ENCODE results near the gene ATF7. TPM values are rescaled to one million over a fixed set of nuclear protein-coding genes. Genes with fewer than 3 reads are reported as not detected.

Gene ATF7
- total and polyA plus RNA-seq, 2 of the 13 experiments (the other 11 are each of a cell fraction or from before 2014, with no cell fraction given), result 9.6 to 16.2 TPM

DNA sequence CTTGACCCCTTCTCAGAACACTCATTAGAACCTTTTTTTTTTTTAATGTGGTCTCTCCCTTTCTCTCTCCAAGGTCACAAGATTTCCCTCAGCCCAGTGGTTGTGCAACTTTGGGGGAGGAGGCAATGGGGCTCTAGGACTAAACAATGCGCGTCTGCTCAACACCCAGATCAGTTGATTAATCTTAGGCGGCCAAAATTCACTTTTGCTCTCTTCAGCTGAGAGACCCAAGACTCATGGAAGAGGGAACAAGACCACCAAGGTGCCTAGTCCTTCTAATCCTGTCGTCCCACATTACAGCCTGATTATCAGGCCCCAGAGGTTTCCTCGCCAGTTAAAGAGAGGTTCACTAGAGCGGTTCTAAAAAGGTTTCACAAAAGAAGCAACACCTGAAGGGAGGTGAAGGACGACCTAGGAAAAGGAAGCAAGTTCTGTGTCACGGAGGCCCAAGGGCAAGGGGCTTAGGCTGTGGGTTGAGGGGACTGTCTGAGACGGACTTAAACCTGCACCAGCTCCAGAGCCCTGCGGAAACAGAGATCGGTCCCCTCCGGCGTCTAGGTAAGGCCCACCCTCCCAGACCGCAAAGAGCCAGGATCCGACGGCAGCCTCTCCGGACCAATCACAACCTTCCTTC is 125.9 kb downstream of the ATF7 start (continued):
- TF ChIP-seq, protein P1, sequence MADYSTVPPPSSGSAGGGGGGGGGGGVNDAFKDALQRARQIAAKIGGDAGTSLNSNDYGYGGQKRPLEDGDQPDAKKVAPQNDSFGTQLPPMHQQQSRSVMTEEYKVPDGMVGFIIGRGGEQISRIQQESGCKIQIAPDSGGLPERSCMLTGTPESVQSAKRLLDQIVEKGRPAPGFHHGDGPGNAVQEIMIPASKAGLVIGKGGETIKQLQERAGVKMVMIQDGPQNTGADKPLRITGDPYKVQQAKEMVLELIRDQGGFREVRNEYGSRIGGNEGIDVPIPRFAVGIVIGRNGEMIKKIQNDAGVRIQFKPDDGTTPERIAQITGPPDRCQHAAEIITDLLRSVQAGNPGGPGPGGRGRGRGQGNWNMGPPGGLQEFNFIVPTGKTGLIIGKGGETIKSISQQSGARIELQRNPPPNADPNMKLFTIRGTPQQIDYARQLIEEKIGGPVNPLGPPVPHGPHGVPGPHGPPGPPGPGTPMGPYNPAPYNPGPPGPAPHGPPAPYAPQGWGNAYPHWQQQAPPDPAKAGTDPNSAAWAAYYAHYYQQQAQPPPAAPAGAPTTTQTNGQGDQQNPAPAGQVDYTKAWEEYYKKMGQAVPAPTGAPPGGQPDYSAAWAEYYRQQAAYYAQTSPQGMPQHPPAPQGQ (CRISPR knock-in tag; IDR thresholded peaks at IDR 0.05; ENCODE audit: borderline replicate concordance), result no peak
- TF ChIP-seq, protein P2, sequence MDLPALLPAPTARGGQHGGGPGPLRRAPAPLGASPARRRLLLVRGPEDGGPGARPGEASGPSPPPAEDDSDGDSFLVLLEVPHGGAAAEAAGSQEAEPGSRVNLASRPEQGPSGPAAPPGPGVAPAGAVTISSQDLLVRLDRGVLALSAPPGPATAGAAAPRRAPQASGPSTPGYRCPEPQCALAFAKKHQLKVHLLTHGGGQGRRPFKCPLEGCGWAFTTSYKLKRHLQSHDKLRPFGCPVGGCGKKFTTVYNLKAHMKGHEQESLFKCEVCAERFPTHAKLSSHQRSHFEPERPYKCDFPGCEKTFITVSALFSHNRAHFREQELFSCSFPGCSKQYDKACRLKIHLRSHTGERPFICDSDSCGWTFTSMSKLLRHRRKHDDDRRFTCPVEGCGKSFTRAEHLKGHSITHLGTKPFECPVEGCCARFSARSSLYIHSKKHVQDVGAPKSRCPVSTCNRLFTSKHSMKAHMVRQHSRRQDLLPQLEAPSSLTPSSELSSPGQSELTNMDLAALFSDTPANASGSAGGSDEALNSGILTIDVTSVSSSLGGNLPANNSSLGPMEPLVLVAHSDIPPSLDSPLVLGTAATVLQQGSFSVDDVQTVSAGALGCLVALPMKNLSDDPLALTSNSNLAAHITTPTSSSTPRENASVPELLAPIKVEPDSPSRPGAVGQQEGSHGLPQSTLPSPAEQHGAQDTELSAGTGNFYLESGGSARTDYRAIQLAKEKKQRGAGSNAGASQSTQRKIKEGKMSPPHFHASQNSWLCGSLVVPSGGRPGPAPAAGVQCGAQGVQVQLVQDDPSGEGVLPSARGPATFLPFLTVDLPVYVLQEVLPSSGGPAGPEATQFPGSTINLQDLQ (CRISPR knock-in tag; IDR thresholded peaks at IDR 0.05), result no peak
- no peak for TF ChIP-seq NFE2L1 (CRISPR knock-in tag; IDR thresholded peaks at IDR 0.05; ENCODE audit: borderline replicate concordance)
- TF ChIP-seq IKZF4 (CRISPR knock-in tag; IDR thresholded peaks at IDR 0.05; ENCODE audit: borderline replicate concordance, low read depth, not compliant biosample characterization), result no peak
- TF ChIP-seq ZNF615 (CRISPR knock-in tag; IDR thresholded peaks at IDR 0.05; ENCODE audit: borderline replicate concordance), result no peak
- TF ChIP-seq, protein P3, sequence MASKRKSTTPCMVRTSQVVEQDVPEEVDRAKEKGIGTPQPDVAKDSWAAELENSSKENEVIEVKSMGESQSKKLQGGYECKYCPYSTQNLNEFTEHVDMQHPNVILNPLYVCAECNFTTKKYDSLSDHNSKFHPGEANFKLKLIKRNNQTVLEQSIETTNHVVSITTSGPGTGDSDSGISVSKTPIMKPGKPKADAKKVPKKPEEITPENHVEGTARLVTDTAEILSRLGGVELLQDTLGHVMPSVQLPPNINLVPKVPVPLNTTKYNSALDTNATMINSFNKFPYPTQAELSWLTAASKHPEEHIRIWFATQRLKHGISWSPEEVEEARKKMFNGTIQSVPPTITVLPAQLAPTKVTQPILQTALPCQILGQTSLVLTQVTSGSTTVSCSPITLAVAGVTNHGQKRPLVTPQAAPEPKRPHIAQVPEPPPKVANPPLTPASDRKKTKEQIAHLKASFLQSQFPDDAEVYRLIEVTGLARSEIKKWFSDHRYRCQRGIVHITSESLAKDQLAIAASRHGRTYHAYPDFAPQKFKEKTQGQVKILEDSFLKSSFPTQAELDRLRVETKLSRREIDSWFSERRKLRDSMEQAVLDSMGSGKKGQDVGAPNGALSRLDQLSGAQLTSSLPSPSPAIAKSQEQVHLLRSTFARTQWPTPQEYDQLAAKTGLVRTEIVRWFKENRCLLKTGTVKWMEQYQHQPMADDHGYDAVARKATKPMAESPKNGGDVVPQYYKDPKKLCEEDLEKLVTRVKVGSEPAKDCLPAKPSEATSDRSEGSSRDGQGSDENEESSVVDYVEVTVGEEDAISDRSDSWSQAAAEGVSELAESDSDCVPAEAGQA (IDR thresholded peaks at IDR 0.05; ENCODE audit: low read depth), result no peak
- TF ChIP-seq, protein P3 (CRISPR knock-in tag; IDR thresholded peaks at IDR 0.05; ENCODE audit: borderline replicate concordance), result no peak
- no peak for TF ChIP-seq RBM22 (optimal IDR thresholded peaks at IDR 0.05; ENCODE audit: low read length)
- no peak for TF ChIP-seq ZNF253 (CRISPR knock-in tag; IDR thresholded peaks at IDR 0.05; ENCODE audit: borderline replicate concordance)
- no peak for TF ChIP-seq ZFY (CRISPR knock-in tag; IDR thresholded peaks at IDR 0.05)
- TF ChIP-seq KLF9 (CRISPR knock-in tag; IDR thresholded peaks at IDR 0.05; ENCODE audit: low read depth), result no peak
- no peak for TF ChIP-seq HOXA7 (CRISPR knock-in tag; IDR thresholded peaks at IDR 0.05)
- TF ChIP-seq, protein P4, sequence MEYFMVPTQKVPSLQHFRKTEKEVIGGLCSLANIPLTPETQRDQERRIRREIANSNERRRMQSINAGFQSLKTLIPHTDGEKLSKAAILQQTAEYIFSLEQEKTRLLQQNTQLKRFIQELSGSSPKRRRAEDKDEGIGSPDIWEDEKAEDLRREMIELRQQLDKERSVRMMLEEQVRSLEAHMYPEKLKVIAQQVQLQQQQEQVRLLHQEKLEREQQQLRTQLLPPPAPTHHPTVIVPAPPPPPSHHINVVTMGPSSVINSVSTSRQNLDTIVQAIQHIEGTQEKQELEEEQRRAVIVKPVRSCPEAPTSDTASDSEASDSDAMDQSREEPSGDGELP (IDR thresholded peaks at IDR 0.05; ENCODE audit: borderline replicate concordance, low read depth), result no peak
- TF ChIP-seq, protein P5, sequence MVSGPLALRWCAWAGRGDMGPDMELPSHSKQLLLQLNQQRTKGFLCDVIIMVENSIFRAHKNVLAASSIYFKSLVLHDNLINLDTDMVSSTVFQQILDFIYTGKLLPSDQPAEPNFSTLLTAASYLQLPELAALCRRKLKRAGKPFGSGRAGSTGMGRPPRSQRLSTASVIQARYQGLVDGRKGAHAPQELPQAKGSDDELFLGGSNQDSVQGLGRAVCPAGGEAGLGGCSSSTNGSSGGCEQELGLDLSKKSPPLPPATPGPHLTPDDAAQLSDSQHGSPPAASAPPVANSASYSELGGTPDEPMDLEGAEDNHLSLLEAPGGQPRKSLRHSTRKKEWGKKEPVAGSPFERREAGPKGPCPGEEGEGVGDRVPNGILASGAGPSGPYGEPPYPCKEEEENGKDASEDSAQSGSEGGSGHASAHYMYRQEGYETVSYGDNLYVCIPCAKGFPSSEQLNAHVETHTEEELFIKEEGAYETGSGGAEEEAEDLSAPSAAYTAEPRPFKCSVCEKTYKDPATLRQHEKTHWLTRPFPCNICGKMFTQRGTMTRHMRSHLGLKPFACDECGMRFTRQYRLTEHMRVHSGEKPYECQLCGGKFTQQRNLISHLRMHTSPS (CRISPR knock-in tag; IDR thresholded peaks at IDR 0.05; ENCODE audit: low read depth), result no peak
- TF ChIP-seq ZNF772 (CRISPR knock-in tag; IDR thresholded peaks at IDR 0.05), result no peak

Data from HepG2 (cell line).